Inferior parietal cortex (tissue), 1 donor: ENCODE data around the gene KMT5B.

Experiments
- DNase-seq: peaks from one replicate; pipeline ENCODE4 v3.0.0-alpha.2; 2016; ENCODE audit errors: extremely low spot score

KMT5B gene

DNA sequence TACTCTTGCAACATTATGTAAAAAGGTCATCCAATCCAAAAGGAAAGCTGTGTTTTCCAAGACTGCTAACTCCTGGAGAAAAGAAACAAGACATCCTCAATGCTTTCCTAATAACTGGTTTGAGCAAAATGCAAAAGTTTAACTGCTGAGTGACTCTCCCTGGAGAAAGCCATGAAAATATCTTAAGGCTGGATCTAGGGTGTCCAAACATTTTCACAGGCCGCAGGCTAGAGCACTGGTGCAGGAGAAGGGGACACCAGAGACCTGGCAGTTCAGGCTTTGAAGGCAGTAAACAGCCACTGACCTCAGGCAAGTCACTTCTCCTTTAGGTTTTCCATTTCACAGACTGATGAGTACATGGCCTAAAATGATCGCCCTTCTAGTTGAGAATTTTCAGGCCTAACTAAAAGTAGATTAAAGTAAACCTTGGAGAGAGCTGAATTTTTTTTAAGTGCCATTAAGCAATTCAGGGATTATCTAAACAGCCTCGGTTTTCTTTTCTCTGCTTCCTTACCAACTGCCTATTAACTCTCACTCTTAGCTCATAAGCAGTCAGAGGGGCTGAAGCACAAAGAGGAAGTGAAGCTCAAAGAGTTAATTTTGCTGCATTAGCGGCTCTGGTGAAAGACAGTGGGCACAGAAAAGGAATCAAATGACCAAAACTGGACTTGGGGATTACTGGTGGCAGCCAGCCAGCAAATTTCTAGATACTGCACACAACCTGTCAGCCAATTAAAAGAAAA, 94.2 kb downstream of the KMT5B start:
- DNase-seq = no peak

DNA sequence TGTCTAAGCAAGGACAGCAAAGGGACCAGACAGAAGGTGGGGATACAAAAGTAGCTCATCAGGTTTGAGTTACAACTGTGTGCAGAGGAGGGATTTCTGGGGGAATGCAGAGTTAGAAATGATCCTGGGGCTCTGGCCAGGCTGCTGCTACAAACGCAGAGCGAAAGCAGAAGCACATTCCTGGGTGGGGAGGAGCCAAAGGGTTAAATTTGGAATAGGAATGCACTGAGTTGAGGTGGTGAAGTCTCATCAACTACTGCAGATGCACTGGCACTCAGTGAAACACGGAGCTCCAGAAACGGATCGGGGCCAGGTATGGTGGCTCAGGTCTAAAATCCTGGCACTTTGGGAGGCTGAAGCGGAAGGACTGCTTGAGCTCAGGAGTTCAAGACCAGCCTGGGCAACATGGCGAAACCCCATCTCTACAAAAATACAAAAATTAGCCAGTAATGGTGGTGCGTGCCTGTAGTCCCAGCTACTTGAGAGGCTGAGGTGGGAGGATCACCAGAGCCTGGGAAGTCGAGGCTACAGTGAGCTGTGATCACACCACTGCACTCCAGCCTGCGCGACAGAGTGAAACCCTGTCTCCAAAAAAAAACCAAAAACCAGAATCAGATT, 95.1 kb downstream of the KMT5B start:
- no peak for DNase-seq

DNA sequence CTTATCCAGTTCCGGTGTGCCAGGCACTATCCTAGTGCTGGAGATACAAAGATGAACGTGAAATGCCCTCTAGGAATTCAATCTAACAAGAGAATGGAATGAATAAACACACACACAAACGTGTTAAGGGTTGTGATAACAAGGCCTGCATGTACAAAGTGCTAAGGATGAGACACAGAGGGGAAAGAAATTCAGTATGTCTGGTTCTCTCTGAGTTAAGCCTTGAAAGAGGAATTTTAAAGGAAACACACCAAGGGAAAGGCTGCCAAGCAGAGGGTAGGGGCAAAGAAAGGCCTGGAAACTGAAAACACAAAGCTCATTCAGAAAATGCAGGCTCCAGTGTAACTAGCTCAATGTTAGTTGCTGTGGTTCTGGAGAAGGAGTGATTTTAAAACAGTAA, 96.1 kb downstream of the KMT5B start:
- DNase-seq = no peak

DNA sequence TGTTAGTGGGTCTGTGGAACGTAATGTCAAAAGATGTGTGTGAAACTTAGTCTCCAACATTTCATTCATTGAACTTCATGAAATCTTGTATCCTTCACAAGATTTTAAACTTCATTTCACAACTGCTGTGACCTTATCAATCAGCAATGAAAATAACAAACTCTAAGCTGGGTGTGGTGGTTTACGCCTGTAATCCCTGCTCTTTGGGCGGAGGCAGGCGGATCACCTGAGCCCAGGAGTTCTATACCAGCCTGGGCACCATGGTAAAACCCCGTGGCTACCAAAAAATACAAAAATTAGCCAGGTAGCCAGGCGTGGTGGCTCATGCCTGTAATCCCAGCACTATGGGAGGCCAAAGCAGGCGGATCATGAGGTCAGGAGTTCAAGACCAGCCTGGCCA, 97.0 kb downstream of the KMT5B start:
- no peak for DNase-seq

DNA sequence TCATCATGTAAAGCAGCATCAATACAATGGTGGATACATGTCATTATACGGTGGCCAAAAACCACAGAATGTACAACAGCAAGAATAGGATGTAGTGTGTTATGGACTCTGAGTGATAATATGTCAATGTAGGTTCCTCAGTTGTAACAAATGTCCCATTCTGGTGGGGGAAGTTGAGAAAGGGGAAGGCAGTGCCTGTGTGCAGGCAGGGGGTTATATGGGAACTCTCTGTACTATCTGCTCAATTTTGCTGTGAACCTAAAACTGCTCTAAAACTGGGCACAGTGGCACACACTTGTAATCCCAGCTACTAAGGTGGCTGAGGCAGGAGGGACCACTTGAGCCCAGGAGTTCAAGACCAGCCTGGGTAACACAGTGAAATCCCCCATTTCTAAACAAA, 97.8 kb downstream of the KMT5B start:
- DNase-seq = no peak

DNA sequence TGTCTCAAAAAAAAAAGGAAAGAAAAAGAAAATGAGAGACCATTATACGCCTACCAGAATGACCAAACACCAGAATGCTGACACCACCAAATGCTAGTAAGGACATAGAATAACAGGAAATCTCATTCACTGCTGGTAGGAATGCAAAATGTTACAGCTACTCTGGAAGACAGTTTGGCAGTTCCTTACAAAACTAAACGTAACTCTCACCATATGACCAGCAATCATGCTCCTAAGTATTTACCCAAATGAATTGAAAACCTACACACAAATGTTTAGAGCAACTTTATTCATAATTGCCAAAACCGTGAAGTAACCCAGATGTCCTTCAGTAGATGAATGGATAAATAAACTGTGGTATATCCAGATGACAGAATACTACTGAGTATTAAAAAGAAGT, 99.1 kb downstream of the KMT5B start:
- no peak for DNase-seq

DNA sequence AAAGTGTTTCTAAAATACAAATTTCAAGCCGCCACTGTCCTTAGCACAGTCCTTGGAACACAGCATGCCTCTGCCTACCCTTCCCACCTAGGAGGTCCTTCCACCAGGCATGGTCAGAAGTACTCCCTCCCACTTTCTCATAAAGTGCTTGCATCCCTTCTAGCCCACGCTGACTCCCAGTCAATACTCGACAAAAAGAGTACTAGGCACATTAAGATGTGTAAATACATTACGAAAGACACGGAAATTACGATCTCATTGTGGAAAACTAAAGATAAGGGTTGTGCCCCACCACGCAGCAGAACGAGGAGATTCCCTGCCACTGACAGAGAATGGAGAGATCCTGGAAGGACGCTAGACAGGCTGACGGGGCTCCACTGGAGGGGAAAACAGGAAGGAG, 105.4 kb downstream of the KMT5B start:
- DNase-seq = no peak

DNA sequence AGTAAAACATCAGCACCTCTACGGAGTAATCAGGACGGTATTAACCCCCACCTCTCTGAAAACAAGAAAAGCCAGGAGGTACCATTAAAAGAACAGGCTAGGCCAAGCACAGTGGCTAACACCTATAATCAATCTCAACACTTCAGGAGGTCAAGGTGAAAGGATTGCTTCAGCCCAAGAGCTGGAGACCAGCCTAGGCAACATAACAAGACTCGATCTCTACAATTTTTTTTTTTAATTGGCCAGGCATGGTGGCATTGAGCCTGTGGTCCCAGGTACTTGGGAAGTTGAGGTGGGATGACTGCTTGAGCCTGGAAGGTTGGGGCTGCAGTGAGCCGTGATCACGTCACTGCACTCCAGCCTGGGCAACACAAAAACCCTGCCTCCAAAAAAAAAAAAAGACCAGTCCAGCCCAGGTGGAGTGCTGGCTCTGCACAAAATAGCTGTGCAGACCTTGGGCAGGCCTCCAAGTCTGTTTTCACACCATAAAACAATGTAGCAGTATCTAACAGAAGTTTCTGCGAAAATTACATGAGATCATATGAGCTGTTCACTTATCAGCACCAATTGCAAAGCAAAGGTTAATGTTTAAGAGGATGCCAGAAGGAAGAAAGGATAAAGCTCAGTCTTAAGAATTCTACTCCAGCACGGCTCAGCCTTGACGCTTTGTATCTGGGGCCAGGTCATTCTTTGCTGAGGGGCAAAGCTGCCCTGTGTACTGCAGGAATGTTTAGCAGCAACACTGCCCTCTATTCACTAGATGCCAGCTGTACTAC, 106.7 kb downstream of the KMT5B start:
- no peak for DNase-seq
